Measurements from ENCODE around the gene SLC17A6. TPM values are rescaled to one million over a fixed set of nuclear protein-coding genes. Genes with fewer than 3 reads are reported as not detected.

The SLC17A6 gene
- total RNA-seq, 1 experiment from 2014 or later, result not detected

- ChIA-PET CTCF (no interaction called here), POLR2A (no interaction called here), RAD21 (ENCODE audit: low non-redundant PET in 1 of 2, low total read pairs in 2 of 2, uncharacterized antibody in 2 of 2, unreplicated experiment in 2 of 2) (no interaction called here)
- H2AFZ ChIP-seq (ENCODE audit: low read depth, low read length, poor library complexity, severe bottlenecking), result no peak overlapping the region
- H3K4me3 ChIP-seq (replicated peaks in 1 of 2; ENCODE audit: low read depth in 1 of 2, low read length in 2 of 2), result no peak overlapping the region
- BruUV-seq (replicated peaks), result no TSS peak
- no peak overlapping the region for H3K9ac ChIP-seq (ENCODE audit: low read length)
- no peaks in the 10 kb centered on the region for H3K4me1 ChIP-seq (ENCODE audit: control insufficient read depth in 1 of 2, insufficient read depth in 2 of 2, low read length in 2 of 2)
- H4K20me1 ChIP-seq (ENCODE audit: insufficient read depth), result no peaks in the 10 kb centered on the region
- H3K9me3 ChIP-seq (ENCODE audit: control insufficient read depth in 1 of 2, insufficient read depth in 1 of 2, low read depth in 1 of 2, low read length in 2 of 2), result no peaks in the 10 kb centered on the region
- no peaks in the 10 kb centered on the region for H3K9me2 ChIP-seq (ENCODE audit: insufficient read depth)
- H3K36me3 ChIP-seq (ENCODE audit: control insufficient read depth in 1 of 2, insufficient read depth in 2 of 2, low read length in 2 of 2), result no peaks in the 10 kb centered on the region
- H3K27me3 ChIP-seq (ENCODE audit: insufficient read depth, low read length), result no peaks in the 10 kb centered on the region
- H3K79me2 ChIP-seq (ENCODE audit: insufficient read depth, low read length), result no peaks in the 10 kb centered on the region
- ATAC-seq (no peak), DNase-seq (ENCODE audit: low read depth, low spot score) (no peak)
- intact Hi-C loops (cut with micrococcal nuclease), result no loop called here
- H3K4me2 ChIP-seq (ENCODE audit: low read length), result no peak overlapping the region
- H3K27ac ChIP-seq (ENCODE audit: low read depth, low read length), result no peak overlapping the region
- TF ChIP-seq MAX (IDR thresholded peaks at IDR 0.05), result no peak
- no peak for TF ChIP-seq CBX3 (IDR thresholded peaks at IDR 0.05; ENCODE audit: low read depth)
- no peak for TF ChIP-seq EGR1 (IDR thresholded peaks at IDR 0.05; ENCODE audit: low read depth)
- no peak for TF ChIP-seq EZH2phosphoT487 (IDR thresholded peaks at IDR 0.05; ENCODE audit: borderline replicate concordance)
- no peak for TF ChIP-seq CEBPB (IDR thresholded peaks at IDR 0.05; ENCODE audit: low read depth)
- no peak for TF ChIP-seq RAD21 (IDR thresholded peaks at IDR 0.05; ENCODE audit: low read depth)
- no peak for TF ChIP-seq REST (IDR thresholded peaks at IDR 0.05; ENCODE audit: low read depth)
- TF ChIP-seq ZBTB33 (IDR thresholded peaks at IDR 0.05; ENCODE audit: extremely low read depth, insufficient replicate concordance, low read length), result no peak
Measured at GRCh38 chr11:22343032-22343324, 4.8 kb downstream of the SLC17A6 start.

Data from HCT116 (cell line).